Activated T-helper 1 cell treated with Interleukin-2 at 50 U/mL for 16 hours (primary cell): Measurements from ENCODE around the gene UBR3.
"Not testable (repeated sequence)": the region's sequence is repeated elsewhere in the genome, so short reads cannot be mapped to it uniquely, and the experiment has no call there.

Experiments used
- DNase-seq: peaks from one replicate; pipeline ENCODE4 v3.0.0-alpha.2; 2020; ENCODE audit warnings: low read depth

The UBR3 gene

GRCh38 chr2:169824373-169825333, 2.6 kb upstream of the UBR3 start, which contains the start of gene METTL5:
Gene METTL5, minus strand, starts transcription at chr2:169824905. Its CDS starts 308 bp downstream, at chr2:169824597.
- peak; percentile 71 for DNase-seq

DNA sequence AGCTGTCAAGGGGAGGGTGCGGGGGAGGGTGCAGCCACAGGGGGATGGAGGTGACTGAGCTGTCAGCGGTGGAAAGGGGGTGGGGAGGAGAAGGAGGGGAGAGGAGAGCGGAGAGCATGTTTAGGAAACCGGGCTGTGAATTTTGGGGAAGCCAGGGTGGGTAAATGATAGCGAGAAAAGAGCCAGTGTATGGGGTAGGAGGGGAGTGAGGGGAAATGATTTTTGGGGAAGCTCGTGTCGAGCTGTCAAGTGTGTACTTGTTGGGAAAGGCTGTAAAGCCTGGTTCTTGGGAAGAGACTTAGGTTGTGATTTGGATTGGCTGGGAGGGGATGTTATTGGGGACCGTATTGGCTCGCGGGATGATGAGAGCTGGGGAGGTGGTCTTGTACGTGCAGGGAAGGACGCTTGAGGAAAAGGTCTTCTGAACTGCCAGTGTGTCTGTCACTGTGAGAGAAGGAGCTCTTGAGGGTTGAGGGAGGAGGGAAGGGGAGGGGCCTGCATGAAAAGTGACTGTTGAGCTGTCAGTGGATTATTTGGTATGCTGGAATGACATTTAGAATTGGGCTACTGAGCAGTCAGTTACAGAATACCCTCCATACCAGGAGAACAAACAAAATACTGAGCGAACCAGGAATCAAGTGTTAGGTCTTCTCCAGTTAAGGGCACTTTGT, 1.0 kb downstream of the UBR3 start:
- peak; percentile 7 for DNase-seq

GRCh38 chr2:169834401-169834800, 7.1 kb downstream of the UBR3 start:
- DNase-seq: no peak

DNA sequence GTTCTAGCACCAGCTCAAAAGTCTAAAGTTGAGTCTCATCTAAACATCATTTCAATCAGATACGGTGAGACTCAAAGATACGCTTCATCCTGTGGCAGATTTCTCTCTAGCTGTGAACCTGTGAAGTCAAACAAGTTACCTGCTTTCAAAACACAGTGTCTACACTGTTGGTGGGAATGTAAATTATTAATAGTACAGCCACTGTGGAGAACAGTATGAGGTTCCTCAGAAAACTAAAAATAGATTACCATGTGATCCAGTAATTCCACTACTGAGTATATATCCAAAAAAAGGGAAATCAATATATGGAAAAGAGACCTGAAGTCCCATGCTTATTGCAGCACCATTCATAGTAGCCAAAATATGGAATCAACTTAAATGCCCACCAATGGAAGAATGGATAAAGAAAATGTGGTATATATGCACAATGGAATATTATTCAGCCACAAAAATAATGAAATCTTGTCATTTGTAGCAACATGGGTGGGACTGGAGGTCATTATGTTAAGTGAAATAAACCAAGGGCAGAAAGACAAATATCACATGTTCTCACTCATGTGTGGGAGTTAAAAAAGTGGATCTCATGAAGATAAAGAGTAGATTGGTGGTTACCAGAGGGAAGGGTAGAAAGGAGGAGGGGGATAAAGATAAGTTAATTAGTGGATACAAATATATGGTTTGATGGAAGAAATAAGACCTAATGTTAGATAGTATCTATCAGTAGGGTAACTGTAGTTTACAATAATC, 11.7 kb downstream of the UBR3 start:
- no peak for DNase-seq

- DNase-seq: no peak
These were observed 12.9 kb downstream of the UBR3 start for GRCh38 chr2:169839954-169840746.

DNA sequence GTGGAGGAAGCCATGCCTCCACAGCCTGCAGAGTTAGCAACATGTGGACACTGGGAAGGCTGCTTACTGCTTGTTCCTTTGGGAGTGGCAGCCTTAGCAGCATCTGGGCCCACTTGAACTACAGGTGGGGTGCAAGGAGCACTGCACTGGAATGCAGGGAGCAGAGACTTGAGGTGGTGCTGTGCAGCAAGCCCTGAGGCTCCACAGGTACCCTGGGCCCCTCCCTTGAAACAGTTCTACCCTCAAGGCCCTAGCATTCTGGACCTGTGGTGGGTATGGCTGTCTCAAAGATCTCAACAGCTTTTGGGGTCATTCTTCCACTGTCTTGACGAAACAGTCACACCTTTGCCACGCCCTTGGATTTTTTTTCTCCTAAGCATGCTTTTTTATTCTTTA, 13.5 kb downstream of the UBR3 start:
- no peak for DNase-seq

DNA sequence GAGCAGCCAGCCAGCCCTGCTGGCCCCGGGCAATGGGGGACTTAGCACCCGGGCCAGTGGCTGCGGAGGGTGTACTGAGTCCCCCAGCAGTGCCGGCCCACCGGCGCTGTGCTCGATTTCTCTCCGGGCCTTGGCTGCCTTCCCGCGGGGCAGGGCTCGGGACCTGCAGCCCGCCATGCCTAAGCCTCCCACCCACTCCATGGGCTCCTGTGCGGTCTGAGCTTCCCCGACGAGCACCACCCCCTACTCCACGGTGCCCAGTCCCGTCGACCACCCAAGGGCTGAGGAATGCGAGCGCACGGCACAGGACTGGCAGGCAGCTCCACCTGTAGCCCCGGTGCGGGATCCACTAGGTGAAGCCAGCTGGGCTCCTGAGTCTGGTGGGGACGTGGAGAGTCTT, 14.4 kb downstream of the UBR3 start:
- DNase-seq: not testable (repeated sequence)

DNA sequence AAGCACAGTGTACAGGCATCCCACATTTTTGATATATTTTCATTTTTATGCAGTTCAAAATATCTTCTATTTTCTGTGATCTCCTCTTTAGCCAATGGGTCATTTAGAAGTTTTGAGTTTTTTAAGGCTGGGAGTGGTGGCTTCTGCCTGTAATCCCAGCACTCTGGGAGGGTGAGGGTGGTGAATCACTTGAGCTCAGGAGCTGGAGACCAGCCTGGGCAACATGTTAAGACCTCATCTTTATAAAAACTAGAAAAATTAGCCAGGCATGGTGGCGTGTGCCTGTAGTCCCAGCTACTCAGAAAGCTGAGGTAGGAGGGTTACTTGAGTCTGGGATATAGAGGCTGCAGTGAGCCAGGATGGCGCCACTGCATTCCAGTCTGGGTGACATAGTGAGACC, 17.8 kb downstream of the UBR3 start:
- DNase-seq: no peak

DNA sequence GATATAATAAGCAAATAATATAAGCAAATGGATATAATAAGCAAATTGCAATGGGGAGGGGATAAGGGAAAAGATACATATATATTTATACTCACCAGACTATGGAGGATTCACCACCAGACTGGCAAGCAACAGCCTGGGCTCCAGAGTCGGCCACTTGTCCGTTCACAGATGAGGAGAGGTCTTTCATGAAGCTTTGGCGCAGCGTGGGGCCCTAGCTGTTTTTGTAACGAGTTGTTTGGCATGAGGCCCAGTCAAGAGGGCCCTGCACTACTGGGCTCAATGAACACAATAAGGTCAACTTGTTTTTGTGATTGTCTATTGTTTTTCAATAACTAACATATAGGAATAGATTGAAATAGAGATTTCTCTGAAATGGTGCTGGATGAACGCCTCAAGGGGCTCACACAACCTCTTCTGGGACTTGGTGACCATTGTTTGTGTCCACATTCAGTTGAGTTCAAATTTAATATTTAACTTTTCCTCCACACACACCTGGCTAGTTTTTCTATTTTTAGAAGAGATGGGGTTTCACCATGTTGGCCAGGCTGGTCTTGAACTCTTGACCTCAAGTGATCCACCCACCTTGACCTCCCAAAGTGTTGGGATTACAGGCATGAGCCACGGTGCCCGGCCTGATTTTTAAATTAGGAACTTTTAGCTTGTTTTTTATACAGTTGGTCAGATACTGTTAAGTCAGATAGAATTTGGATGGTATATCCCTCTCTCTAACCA, 21.9 kb downstream of the UBR3 start:
- DNase-seq: not testable (repeated sequence)

DNA sequence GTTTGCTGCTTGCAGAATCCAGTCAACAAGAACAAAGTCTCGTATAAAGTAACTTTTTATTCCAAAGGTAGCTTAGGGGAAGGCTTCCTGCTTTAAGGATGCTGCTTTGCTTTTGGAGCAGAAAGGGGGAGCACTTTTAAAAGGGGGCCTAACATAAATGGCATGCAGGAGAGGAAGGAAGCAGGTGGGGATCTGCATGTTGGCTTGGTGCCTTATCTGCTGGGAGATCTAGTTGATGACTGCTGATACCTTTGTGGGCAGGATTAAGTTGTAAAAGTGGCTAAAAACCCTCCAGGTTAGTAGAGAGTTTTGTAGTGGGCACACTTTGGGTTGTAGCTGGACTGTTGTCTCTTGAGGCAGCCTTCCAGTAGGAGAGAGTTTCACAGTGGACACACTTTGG, 22.5 kb downstream of the UBR3 start:
- DNase-seq: no peak

DNA sequence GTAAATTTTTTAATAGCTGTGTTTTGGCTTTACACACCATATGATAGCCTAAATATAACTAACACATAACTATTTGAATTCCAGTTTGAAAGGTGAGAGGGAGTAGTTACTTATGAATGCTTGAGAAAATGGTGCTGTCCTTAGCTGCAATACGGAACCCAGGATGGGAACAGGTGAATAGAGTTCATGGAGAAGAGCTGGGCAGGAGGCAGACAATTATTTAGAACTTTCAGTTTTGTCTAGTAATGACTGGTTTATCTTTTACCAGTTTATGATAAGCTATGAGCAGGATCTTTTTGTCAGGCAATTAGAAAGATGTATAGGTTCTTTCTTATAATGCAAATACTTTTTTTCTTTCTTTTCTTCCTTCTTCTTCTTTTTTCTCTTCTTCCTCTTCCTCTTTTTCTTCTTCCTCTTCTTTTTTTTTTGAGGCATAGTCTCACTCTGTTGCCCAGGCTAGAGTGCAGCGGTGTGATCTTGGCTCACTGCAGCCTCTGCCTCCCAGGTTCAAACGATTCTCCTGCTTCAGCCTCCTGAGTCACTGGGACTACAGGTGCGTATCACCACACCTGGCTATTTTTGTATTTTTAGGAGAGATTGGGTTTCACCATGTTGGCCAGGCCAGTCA, 25.9 kb downstream of the UBR3 start:
- DNase-seq: no peak

- not testable (repeated sequence) for DNase-seq
These were observed 28.3 kb downstream of the UBR3 start for GRCh38 chr2:169855281-169856258.

DNA sequence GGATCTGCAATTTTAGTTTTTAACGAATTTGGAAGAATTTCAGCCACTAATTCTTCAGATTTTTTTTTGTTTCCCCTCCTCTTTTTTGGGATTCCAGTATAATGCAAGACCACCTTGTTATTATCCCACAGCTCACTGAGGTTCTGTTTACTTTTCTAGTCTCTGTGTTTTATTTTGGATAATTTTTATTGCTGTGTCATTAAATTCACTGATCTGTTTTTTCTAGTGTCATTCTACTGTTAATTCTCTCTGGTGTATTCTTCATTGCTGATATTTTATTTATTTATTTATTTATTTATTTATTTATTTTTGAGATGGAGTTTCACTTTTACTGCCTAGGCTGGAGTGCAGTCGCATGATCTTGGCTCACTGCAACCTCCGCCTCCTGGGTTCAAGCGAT, 32.2 kb downstream of the UBR3 start:
- DNase-seq: no peak

DNA sequence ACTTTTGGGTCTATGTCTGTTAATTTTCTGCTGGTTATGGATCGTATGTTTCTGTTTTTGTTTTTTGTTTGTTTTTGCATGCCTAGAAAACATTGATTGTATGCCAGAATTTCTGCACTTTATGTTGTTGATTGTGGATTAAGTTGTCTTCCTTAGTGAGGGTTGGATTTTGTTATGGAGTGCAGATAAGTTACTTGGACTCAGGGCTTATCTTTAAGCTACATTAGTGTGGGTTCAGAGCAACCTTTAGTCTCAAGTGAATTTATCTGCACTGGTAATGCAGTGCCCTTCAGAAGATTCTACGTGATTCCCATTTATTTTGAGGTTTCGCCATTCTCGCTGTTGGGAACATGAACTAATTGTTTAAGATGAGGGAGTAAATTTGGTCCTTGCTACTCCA, 32.9 kb downstream of the UBR3 start:
- no peak for DNase-seq

- no peak for DNase-seq
These were observed 35.6 kb downstream of the UBR3 start for GRCh38 chr2:169862816-169863215.

DNA sequence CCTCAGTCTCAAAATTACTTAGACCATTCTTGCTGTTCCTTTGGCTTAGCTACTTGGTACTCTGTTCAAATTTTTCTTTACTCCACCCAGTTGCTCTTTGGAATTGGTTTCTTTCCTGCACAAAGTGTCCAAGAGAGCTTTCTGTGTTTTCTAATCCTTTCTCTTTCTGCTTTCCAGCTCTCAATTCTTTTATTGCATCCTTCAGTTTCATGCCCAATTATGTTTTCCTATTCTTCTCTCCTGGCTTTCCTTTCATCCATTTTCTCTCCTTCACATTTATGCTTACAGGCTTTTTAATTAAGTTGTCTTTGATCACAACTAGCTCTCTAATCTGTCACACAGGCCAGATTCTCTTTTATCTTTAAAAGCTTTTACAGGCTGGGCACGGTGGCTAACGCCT, 38.2 kb downstream of the UBR3 start:
- no peak for DNase-seq

DNA sequence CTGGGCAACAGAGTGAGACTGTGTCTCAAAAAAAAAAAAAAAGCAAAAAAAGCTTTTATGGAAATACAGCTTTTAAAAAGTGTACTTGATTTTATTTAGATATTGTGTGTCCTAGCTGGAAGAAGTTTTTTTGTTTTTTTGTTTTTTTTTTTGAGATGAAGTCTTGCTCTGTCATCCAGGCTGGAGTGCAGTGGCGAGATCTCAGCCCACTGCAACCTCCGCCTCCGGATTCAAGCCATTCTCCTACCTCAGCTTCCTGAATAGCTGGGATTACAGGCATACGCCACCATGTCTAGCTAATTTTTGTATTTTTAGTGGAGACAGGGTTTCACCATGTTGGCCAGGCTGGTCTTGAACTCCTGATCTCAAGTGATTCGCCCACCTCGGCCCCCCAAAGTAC, 39.0 kb downstream of the UBR3 start:
- not testable (repeated sequence) for DNase-seq

GRCh38 chr2:169867579-169867978, 40.3 kb downstream of the UBR3 start:
- no peak for DNase-seq

- DNase-seq: no peak
These were observed 41.7 kb downstream of the UBR3 start for GRCh38 chr2:169868951-169869350.
